WTC11 (cell line): Measurements from ENCODE around the gene AFF2. TPM values are rescaled to one million over a fixed set of nuclear protein-coding genes. Genes with fewer than 3 reads are reported as not detected.

Experiments
- ATAC-seq: fragments of 200-7000 bp; cut with Tn5 transposase; 2 replicates; pipeline ENCODE4 v1.10.0; 2021; ENCODE audit warnings: mild to moderate bottlenecking, moderate library complexity
- CTCF ChIA-PET: fragments of 300-600 bp; sonication (Branson Sonifier 250); formaldehyde crosslinking; loops from one replicate; lab custom pipeline; 2021; ENCODE audit warnings: antibody characterized with exemption; lab: Charles Lee
- POLR2A ChIA-PET: fragments of 350-600 bp; sonication (Branson Sonifier 250); formaldehyde crosslinking; loops from one replicate; lab custom pipeline; 2021; ENCODE audit warnings: antibody characterized with exemption; lab: Charles Lee
- DNase-seq: peaks from one replicate; pipeline ENCODE4 v3.0.0; 2021; ENCODE audit warnings: low spot score
- H3K27ac Mint-ChIP-seq: 2 replicates; pipeline ENCODE4 v1.8.0; 2021; ENCODE audit warnings: mixed read lengths
- H3K27me3 Mint-ChIP-seq: 2 replicates; pipeline ENCODE4 v1.8.0; 2021; ENCODE audit warnings: low read depth, mild to moderate bottlenecking, moderate library complexity, mixed read lengths
- H3K36me3 Mint-ChIP-seq: 2 replicates; pipeline ENCODE4 v1.8.0; 2021; ENCODE audit warnings: mixed read lengths
- H3K4me1 Mint-ChIP-seq: 2 replicates; pipeline ENCODE4 v1.8.0; 2022; ENCODE audit warnings: mixed read lengths
- H3K4me3 Mint-ChIP-seq: 2 replicates; pipeline ENCODE4 v1.8.0; 2021; ENCODE audit warnings: mild to moderate bottlenecking, moderate library complexity, mixed read lengths
- H3K9me3 Mint-ChIP-seq: 2 replicates; pipeline ENCODE4 v1.8.0; 2021; ENCODE audit warnings: mixed read lengths
- CREB1 ChIP-seq: sonication (generic); formaldehyde crosslinking; IDR thresholded peaks from 2 replicates; pipeline ENCODE4 v1.8.0; 2023; ENCODE audit warnings: mild to moderate bottlenecking, missing genetic modification reagents
- ETV6 ChIP-seq: sonication (generic); formaldehyde crosslinking; IDR thresholded peaks from 2 replicates; pipeline ENCODE4 v1.8.1; 2022; ENCODE audit warnings: mild to moderate bottlenecking, missing genetic modification reagents
- GTF2I ChIP-seq: fragments of 250-450 bp; sonication (Bioruptor Pico); conservative IDR thresholded peaks from 2 replicates; pipeline ENCODE4 v1.4.0; 2021; ENCODE audit warnings: mild to moderate bottlenecking
- JAZF1 ChIP-seq: fragments of 250-450 bp; sonication (Bioruptor Pico); IDR thresholded peaks from 2 replicates; pipeline ENCODE4 v1.9.0; 2021; ENCODE audit warnings: moderate library complexity, mild to moderate bottlenecking, inconsistent platforms
- OVOL2 ChIP-seq: fragments of 250-450 bp; sonication (Bioruptor Pico); IDR thresholded peaks from 2 replicates; pipeline ENCODE4 v1.9.0; 2021; ENCODE audit warnings: mild to moderate bottlenecking, borderline replicate concordance
- SOX15 ChIP-seq: fragments of 250-450 bp; sonication (Bioruptor Pico); IDR thresholded peaks from 2 replicates; pipeline ENCODE4 v1.9.0; 2021; ENCODE audit warnings: mild to moderate bottlenecking
- SP1 ChIP-seq: sonication (generic); formaldehyde crosslinking; conservative IDR thresholded peaks from 2 replicates; pipeline ENCODE4 v1.8.1; 2022; ENCODE audit warnings: missing genetic modification reagents
- ZNF263 ChIP-seq: sonication (generic); formaldehyde crosslinking; IDR thresholded peaks from 2 replicates; pipeline ENCODE4 v1.8.1; 2022; ENCODE audit warnings: low read depth, mild to moderate bottlenecking, moderate library complexity, missing genetic modification reagents
- total RNA-seq: library from RNA; stranded (reverse); gene quantifications from 3 replicates; pipeline ENCODE4 v1.2.3, GENCODE V29; 2021
- TF ChIP-seq, protein P1 (sequence below): fragments of 250-450 bp; sonication (Bioruptor Pico); IDR thresholded peaks from 2 replicates; pipeline ENCODE4 v1.9.0; 2021; ENCODE audit warnings: mild to moderate bottlenecking
- TF ChIP-seq, protein P2 (sequence below): fragments of 200-600 bp; IDR thresholded peaks from 2 replicates; pipeline ENCODE4 v1.8.0; 2022; ENCODE audit warnings: antibody characterized with exemption
- TF ChIP-seq, protein P3 (sequence below): sonication (generic); formaldehyde crosslinking; IDR thresholded peaks from 2 replicates; pipeline ENCODE4 v1.8.0; 2022; ENCODE audit warnings: mild to moderate bottlenecking, missing genetic modification reagents
- TF ChIP-seq, protein P4 (sequence below): sonication (generic); formaldehyde crosslinking; IDR thresholded peaks from 2 replicates; pipeline ENCODE4 v1.8.0; 2022; ENCODE audit warnings: mild to moderate bottlenecking, missing genetic modification reagents
- TF ChIP-seq, protein P5 (sequence below): sonication (generic); formaldehyde crosslinking; IDR thresholded peaks from 2 replicates; pipeline ENCODE4 v1.8.0; 2022; ENCODE audit warnings: mild to moderate bottlenecking, missing genetic modification reagents

Gene AFF2
- total RNA-seq, 1 experiment from 2014 or later, result 7.6 TPM

DNA sequence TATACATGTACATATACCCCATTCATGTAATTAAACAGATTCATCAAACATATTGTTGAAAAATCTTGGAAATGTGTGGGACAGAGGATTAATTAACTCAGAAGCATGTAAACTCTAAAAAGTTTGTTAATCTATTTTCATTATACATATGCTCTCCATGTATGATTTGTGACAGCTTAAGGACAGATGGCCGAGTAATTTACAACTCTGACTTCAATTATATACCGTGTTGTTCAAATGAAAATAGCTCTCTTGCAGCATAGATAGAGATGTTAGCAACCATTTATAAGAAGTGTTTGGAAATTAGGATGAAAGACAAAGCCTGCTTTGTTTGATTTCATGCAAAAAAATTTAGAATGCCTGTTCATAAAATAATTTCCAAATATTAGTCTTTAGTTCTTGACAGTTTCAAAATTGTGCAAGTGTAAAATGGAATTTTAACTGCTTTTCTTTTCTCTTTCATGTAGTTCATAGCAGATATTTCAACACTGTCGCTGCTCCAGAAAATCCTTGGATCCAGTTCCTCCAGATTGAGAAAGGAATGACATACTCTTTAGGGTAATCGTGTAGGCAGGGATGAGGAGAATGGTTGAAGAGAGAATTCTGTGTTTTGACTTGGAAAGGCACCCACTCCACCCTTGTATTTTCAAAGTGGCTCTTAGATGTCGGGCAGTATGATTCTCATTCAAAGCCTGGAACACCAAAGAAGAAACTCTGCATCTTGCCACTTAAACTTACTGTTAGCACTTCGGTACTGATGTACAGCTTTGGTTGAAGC, 23.1 kb downstream of the AFF2 start:
- ChIA-PET CTCF (no interaction called here), POLR2A (no interaction called here)
- H3K36me3 Mint-ChIP-seq, result no peaks in the 10 kb centered on the region
- peaks cover 26% of the 10 kb centered on the region for H3K4me1 Mint-ChIP-seq
- no peak for DNase-seq
- no peaks in the 10 kb centered on the region for H3K9me3 Mint-ChIP-seq
- H3K27me3 Mint-ChIP-seq, result no peaks in the 10 kb centered on the region
- no peak for ATAC-seq
- TF ChIP-seq GTF2I (CRISPR knock-in tag), result no peak
- TF ChIP-seq, all 79 proteins: peak for 0
- H3K4me3 Mint-ChIP-seq, result no peak overlapping the region
- no peak overlapping the region for H3K27ac Mint-ChIP-seq

DNA sequence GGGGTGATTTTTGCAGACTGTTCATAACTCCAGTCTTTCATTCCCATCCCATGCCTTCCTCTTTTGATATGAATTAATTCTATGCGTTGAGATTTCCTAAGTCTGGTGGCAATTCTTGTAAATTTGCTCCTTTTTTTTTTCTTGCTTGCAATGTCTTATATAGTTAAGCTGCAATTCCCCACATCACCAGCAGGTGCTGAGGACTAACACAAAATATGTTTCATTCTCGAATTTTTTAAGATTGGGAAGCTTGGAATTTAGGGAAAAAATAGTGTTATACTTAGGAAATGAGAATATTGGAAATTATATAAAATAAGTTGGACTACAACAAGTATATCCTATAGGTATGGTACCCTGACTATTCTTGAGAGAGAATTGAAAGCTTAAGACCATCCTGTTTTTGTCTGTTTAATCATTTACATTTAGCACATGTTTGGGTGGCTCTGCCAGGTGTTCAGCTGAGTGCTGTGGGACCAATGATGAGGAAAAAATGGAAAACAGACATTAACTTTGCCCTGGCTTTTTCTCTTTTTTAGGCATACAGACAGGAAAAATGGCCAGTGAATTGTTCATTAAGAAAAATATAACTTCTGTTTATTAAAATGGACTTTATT, 30.2 kb downstream of the AFF2 start:
- Mint-ChIP-seq H3K9me3 (no peaks in the 10 kb centered on the region), H3K36me3 (no peaks in the 10 kb centered on the region), H3K4me1 (peaks cover 10% of the 10 kb centered on the region), H3K4me3 (no peak overlapping the region)
- ChIA-PET POLR2A (no interaction called here), CTCF (interaction anchor here (0.7 to 1.3 kb wide), 15 partner anchors 9 to 221 kb away, joined by 3 to 16 read pairs (median 4); partner anchors contain the start of gene AFF2)
- no peak for DNase-seq
- ATAC-seq, result no peak
- TF ChIP-seq, protein P1, sequence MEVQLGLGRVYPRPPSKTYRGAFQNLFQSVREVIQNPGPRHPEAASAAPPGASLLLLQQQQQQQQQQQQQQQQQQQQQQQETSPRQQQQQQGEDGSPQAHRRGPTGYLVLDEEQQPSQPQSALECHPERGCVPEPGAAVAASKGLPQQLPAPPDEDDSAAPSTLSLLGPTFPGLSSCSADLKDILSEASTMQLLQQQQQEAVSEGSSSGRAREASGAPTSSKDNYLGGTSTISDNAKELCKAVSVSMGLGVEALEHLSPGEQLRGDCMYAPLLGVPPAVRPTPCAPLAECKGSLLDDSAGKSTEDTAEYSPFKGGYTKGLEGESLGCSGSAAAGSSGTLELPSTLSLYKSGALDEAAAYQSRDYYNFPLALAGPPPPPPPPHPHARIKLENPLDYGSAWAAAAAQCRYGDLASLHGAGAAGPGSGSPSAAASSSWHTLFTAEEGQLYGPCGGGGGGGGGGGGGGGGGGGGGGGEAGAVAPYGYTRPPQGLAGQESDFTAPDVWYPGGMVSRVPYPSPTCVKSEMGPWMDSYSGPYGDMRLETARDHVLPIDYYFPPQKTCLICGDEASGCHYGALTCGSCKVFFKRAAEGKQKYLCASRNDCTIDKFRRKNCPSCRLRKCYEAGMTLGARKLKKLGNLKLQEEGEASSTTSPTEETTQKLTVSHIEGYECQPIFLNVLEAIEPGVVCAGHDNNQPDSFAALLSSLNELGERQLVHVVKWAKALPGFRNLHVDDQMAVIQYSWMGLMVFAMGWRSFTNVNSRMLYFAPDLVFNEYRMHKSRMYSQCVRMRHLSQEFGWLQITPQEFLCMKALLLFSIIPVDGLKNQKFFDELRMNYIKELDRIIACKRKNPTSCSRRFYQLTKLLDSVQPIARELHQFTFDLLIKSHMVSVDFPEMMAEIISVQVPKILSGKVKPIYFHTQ, result no peak
- TF ChIP-seq, protein P2, sequence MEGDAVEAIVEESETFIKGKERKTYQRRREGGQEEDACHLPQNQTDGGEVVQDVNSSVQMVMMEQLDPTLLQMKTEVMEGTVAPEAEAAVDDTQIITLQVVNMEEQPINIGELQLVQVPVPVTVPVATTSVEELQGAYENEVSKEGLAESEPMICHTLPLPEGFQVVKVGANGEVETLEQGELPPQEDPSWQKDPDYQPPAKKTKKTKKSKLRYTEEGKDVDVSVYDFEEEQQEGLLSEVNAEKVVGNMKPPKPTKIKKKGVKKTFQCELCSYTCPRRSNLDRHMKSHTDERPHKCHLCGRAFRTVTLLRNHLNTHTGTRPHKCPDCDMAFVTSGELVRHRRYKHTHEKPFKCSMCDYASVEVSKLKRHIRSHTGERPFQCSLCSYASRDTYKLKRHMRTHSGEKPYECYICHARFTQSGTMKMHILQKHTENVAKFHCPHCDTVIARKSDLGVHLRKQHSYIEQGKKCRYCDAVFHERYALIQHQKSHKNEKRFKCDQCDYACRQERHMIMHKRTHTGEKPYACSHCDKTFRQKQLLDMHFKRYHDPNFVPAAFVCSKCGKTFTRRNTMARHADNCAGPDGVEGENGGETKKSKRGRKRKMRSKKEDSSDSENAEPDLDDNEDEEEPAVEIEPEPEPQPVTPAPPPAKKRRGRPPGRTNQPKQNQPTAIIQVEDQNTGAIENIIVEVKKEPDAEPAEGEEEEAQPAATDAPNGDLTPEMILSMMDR, result peak; percentile 55
- TF ChIP-seq, protein P3, sequence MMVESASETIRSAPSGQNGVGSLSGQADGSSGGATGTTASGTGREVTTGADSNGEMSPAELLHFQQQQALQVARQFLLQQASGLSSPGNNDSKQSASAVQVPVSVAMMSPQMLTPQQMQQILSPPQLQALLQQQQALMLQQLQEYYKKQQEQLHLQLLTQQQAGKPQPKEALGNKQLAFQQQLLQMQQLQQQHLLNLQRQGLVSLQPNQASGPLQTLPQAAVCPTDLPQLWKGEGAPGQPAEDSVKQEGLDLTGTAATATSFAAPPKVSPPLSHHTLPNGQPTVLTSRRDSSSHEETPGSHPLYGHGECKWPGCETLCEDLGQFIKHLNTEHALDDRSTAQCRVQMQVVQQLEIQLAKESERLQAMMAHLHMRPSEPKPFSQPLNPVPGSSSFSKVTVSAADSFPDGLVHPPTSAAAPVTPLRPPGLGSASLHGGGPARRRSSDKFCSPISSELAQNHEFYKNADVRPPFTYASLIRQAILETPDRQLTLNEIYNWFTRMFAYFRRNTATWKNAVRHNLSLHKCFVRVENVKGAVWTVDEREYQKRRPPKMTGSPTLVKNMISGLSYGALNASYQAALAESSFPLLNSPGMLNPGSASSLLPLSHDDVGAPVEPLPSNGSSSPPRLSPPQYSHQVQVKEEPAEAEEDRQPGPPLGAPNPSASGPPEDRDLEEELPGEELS (CRISPR knock-in tag), result no peak
- TF ChIP-seq, all 79 proteins: peak for 1
- Mint-ChIP-seq H3K27me3 (no peaks in the 10 kb centered on the region), H3K27ac (no peak overlapping the region)

DNA sequence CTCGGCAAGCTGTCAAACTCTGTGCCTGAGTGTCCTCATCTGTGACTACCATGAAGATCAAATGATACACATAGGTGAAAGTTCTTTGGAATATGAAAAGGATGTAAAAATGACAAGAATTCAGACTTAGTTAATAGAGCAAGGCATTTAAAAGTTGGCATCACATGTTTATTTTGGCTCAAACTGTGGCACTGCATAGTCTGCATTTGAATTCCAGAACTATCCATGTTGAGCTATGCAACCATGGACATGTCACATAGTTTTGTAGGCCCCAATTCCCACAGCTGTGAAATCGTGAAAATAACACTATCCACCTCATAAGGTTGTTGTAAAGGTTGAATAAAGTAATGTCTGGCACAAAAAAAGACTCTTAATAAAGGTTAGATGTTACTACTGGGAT, 33.9 kb downstream of the AFF2 start:
- ATAC-seq, result no peak
- POLR2A ChIA-PET, result no interaction called here
- no peak for DNase-seq
- Mint-ChIP-seq H3K36me3 (no peaks in the 10 kb centered on the region), H3K4me3 (no peak overlapping the region), H3K27me3 (no peaks in the 10 kb centered on the region), H3K9me3 (no peaks in the 10 kb centered on the region), H3K4me1 (peaks cover 17% of the 10 kb centered on the region), H3K27ac (no peak overlapping the region)
- CTCF ChIA-PET, result no interaction called here
- TF ChIP-seq ZNF263 (CRISPR knock-in tag), result no peak
- TF ChIP-seq, protein P4, sequence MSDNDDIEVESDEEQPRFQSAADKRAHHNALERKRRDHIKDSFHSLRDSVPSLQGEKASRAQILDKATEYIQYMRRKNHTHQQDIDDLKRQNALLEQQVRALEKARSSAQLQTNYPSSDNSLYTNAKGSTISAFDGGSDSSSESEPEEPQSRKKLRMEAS (CRISPR knock-in tag), result no peak
- no peak for TF ChIP-seq ETV6 (CRISPR knock-in tag)
- no peak for TF ChIP-seq SP1 (CRISPR knock-in tag)
- no peak for TF ChIP-seq SOX15 (CRISPR knock-in tag)
- TF ChIP-seq, protein P5, sequence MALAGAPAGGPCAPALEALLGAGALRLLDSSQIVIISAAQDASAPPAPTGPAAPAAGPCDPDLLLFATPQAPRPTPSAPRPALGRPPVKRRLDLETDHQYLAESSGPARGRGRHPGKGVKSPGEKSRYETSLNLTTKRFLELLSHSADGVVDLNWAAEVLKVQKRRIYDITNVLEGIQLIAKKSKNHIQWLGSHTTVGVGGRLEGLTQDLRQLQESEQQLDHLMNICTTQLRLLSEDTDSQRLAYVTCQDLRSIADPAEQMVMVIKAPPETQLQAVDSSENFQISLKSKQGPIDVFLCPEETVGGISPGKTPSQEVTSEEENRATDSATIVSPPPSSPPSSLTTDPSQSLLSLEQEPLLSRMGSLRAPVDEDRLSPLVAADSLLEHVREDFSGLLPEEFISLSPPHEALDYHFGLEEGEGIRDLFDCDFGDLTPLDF (CRISPR knock-in tag), result no peak
- TF ChIP-seq OVOL2 (CRISPR knock-in tag), result no peak
- TF ChIP-seq JAZF1 (CRISPR knock-in tag), result no peak
- no peak for TF ChIP-seq CREB1 (CRISPR knock-in tag)
- TF ChIP-seq, all 79 proteins: peak for 0
